Hepatocyte (in vitro differentiated cells): ENCODE data around the gene PES1. TPM values are rescaled to one million over a fixed set of nuclear protein-coding genes. Genes with fewer than 3 reads are reported as not detected.
"Not testable (repeated sequence)": the region's sequence is repeated elsewhere in the genome, so short reads cannot be mapped to it uniquely, and the experiment has no call there.

ENCODE experiments used
- DNase-seq: peaks from one replicate; pipeline ENCODE4 v3.0.0-alpha.2; 2016; ENCODE audit warnings: low spot score
- H2AFZ ChIP-seq: fragments of 200-600 bp; sonication (generic); 2 replicates; pipeline ENCODE4 v1.6.0; 2016; ENCODE audit warnings: antibody characterized with exemption, mild to moderate bottlenecking
- H3K27ac ChIP-seq: fragments of 200-600 bp; sonication (generic); 2 replicates; pipeline ENCODE4 v1.5.1; 2016; ENCODE audit warnings: mild to moderate bottlenecking
- H3K27me3 ChIP-seq: fragments of 200-600 bp; sonication (generic); 2 replicates; pipeline ENCODE4 v1.6.1; 2016
- H3K36me3 ChIP-seq: fragments of 200-600 bp; sonication (generic); replicated peaks from 2 replicates; pipeline ENCODE4 v1.5.1; 2016; ENCODE audit warnings: low read depth; ENCODE audit not compliant: insufficient read depth
- H3K4me1 ChIP-seq: fragments of 200-600 bp; sonication (generic); 2 replicates; pipeline ENCODE4 v1.5.1; 2016; ENCODE audit warnings: mild to moderate bottlenecking, moderate library complexity; ENCODE audit not compliant: insufficient read depth
- H3K4me2 ChIP-seq: fragments of 200-600 bp; sonication (generic); 2 replicates; pipeline ENCODE4 v1.6.0; 2016
- H3K4me3 ChIP-seq: fragments of 200-600 bp; sonication (generic); 2 replicates; pipeline ENCODE4 v1.5.1; 2016; ENCODE audit warnings: mild to moderate bottlenecking
- H3K79me2 ChIP-seq: fragments of 200-600 bp; sonication (generic); 2 replicates; pipeline ENCODE4 v1.6.0; 2017; ENCODE audit warnings: mild to moderate bottlenecking
- H3K9me2 ChIP-seq: fragments of 200-600 bp; sonication (generic); replicated peaks from 2 replicates; pipeline ENCODE4 v1.6.0; 2017; ENCODE audit warnings: mild to moderate bottlenecking; ENCODE audit not compliant: insufficient read depth
- H3K9me3 ChIP-seq: fragments of 200-600 bp; sonication (generic); 2 replicates; pipeline ENCODE4 v1.5.1; 2016; ENCODE audit warnings: low read depth, mild to moderate bottlenecking
- H4K20me1 ChIP-seq: fragments of 200-600 bp; sonication (generic); 2 replicates; pipeline ENCODE4 v1.6.0; 2016; ENCODE audit warnings: mild to moderate bottlenecking; ENCODE audit not compliant: insufficient read depth, poor library complexity, severe bottlenecking
- EZH2 ChIP-seq: fragments of 200-600 bp; sonication (generic); IDR thresholded peaks from 2 replicates; pipeline ENCODE4 v1.6.1; 2016; ENCODE audit warnings: antibody characterized with exemption, mild to moderate bottlenecking, borderline replicate concordance
- EZH2phosphoT487 ChIP-seq: fragments of 200-600 bp; sonication (generic); IDR thresholded peaks from one replicate; pipeline ENCODE4 v1.6.1; 2018; ENCODE audit warnings: antibody characterized with exemption, mild to moderate bottlenecking, low read depth, moderate library complexity; ENCODE audit not compliant: unreplicated experiment, severe bottlenecking
- WGBS: methylation state at CpG from one replicate; pipeline ENCODE4 v1.1.6; 2016; ENCODE audit warnings: low lambda C conversion rate; ENCODE audit errors: missing lambda C conversion rate; 5-methylcytosine and 5-hydroxymethylcytosine counted together
- polyA plus RNA-seq: library from polyadenylated mRNA; unstranded; fragments of >200 nt; fragmentation: Nextera tagmentation; extraction: Ambion mirVana; gene quantifications from 2 replicates; pipeline ENCODE4 v1.2.1, GENCODE V29; 2016
- total RNA-seq: library from RNA; depleted of rRNA; stranded (reverse); fragments of >200 nt; gene quantifications from 2 replicates; pipeline ENCODE4 v1.2.3, GENCODE V29; 2014
- TF ChIP-seq, protein P1 (sequence below): fragments of 200-600 bp; sonication (generic); IDR thresholded peaks from 2 replicates; pipeline ENCODE4 v1.5.1; 2016; ENCODE audit warnings: antibody characterized with exemption, mild to moderate bottlenecking; ENCODE audit not compliant: poor library complexity

The PES1 gene
- total and polyA plus RNA-seq, 2 experiments from 2014 or later = 42.4 to 59.5 TPM

GRCh38 chr22:30600921-30601320 is 9.2 kb upstream of the PES1 start:
- no peak for TF ChIP-seq EZH2phosphoT487
- TF ChIP-seq, protein P1, sequence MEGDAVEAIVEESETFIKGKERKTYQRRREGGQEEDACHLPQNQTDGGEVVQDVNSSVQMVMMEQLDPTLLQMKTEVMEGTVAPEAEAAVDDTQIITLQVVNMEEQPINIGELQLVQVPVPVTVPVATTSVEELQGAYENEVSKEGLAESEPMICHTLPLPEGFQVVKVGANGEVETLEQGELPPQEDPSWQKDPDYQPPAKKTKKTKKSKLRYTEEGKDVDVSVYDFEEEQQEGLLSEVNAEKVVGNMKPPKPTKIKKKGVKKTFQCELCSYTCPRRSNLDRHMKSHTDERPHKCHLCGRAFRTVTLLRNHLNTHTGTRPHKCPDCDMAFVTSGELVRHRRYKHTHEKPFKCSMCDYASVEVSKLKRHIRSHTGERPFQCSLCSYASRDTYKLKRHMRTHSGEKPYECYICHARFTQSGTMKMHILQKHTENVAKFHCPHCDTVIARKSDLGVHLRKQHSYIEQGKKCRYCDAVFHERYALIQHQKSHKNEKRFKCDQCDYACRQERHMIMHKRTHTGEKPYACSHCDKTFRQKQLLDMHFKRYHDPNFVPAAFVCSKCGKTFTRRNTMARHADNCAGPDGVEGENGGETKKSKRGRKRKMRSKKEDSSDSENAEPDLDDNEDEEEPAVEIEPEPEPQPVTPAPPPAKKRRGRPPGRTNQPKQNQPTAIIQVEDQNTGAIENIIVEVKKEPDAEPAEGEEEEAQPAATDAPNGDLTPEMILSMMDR = no peak
- no peak for TF ChIP-seq EZH2
- no peaks in the 10 kb centered on the region for H3K9me3 ChIP-seq
- H3K27me3 ChIP-seq = no peaks in the 10 kb centered on the region
- 69% methylated on average over 3 of the region's 3 CpGs for WGBS
- H4K20me1 ChIP-seq = no peaks in the 10 kb centered on the region
- no peak for DNase-seq
- no peaks in the 10 kb centered on the region for H3K36me3 ChIP-seq
- H3K9me2 ChIP-seq = no peaks in the 10 kb centered on the region
- no peak overlapping the region for H2AFZ ChIP-seq
- no peak overlapping the region for H3K4me3 ChIP-seq
- H3K79me2 ChIP-seq = no peaks in the 10 kb centered on the region
- no peak overlapping the region for H3K4me2 ChIP-seq
- H3K27ac ChIP-seq = no peak overlapping the region
- peaks cover 5% of the 10 kb centered on the region for H3K4me1 ChIP-seq

DNA sequence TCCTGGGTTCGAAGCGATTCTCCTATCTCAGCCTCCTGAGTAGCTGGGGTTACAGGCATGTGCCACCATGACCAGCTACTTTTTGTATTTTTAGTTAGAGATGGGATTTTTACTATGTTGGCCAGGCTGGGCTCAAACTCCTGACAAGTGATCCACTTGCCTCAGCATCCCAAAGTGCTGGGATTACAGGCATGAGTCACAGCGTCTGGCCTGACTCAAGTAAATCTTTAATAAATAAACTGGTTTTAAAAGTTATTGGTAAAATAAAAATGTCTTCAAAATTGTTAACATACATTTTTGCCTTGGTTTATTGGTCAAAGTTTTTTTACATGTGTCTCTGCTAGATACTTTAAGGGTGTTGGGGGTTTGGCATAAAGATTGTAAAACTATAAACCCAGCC is 7.3 kb upstream of the PES1 start:
- no peak overlapping the region for H3K27ac ChIP-seq
- no peak overlapping the region for H3K4me2 ChIP-seq
- no peaks in the 10 kb centered on the region for H3K27me3 ChIP-seq
- no peak overlapping the region for H2AFZ ChIP-seq
- H3K9me3 ChIP-seq = no peaks in the 10 kb centered on the region
- no peaks in the 10 kb centered on the region for H4K20me1 ChIP-seq
- no peaks in the 10 kb centered on the region for H3K79me2 ChIP-seq
- no peaks in the 10 kb centered on the region for H3K9me2 ChIP-seq
- no peaks in the 10 kb centered on the region for H3K36me3 ChIP-seq
- 81% methylated on average over 3 of the region's 3 CpGs for WGBS
- no peak overlapping the region for H3K4me3 ChIP-seq
- peaks cover 3% of the 10 kb centered on the region for H3K4me1 ChIP-seq
- TF ChIP-seq EZH2phosphoT487 (no peak), EZH2 (no peak)
- TF ChIP-seq, protein P1 = no peak
- DNase-seq = no peak

- H3K27me3 ChIP-seq = no peaks in the 10 kb centered on the region
- no peak overlapping the region for H3K4me3 ChIP-seq
- H3K4me1 ChIP-seq = peaks cover 3% of the 10 kb centered on the region
- no peaks in the 10 kb centered on the region for H3K9me3 ChIP-seq
- no peaks in the 10 kb centered on the region for H3K9me2 ChIP-seq
- TF ChIP-seq EZH2phosphoT487 (no peak), EZH2 (no peak)
- TF ChIP-seq, protein P1 = no peak
- H4K20me1 ChIP-seq = no peaks in the 10 kb centered on the region
- WGBS = 89% methylated on average over 29 of the region's 29 CpGs
- H3K36me3 ChIP-seq = no peaks in the 10 kb centered on the region
- no peak overlapping the region for H2AFZ ChIP-seq
- H3K4me2 ChIP-seq = no peak overlapping the region
- no peaks in the 10 kb centered on the region for H3K79me2 ChIP-seq
- H3K27ac ChIP-seq = no peak overlapping the region
- no peak for DNase-seq
These were observed 5.2 kb upstream of the PES1 start for GRCh38 chr22:30596886-30597285.

GRCh38 chr22:30596199-30596598 is 4.5 kb upstream of the PES1 start:
- H3K4me2 ChIP-seq = no peak overlapping the region
- WGBS = 59% methylated on average over 2 of the region's 2 CpGs
- no peak overlapping the region for H2AFZ ChIP-seq
- no peaks in the 10 kb centered on the region for H3K27me3 ChIP-seq
- H3K79me2 ChIP-seq = peaks cover 4% of the 10 kb centered on the region
- H3K27ac ChIP-seq = no peak overlapping the region
- no peaks in the 10 kb centered on the region for H4K20me1 ChIP-seq
- TF ChIP-seq, protein P1 = no peak
- no peak for TF ChIP-seq EZH2phosphoT487
- TF ChIP-seq EZH2 = no peak
- no peak overlapping the region for H3K4me3 ChIP-seq
- peaks cover 3% of the 10 kb centered on the region for H3K4me1 ChIP-seq
- H3K36me3 ChIP-seq = no peaks in the 10 kb centered on the region
- no peaks in the 10 kb centered on the region for H3K9me2 ChIP-seq
- no peak for DNase-seq
- no peaks in the 10 kb centered on the region for H3K9me3 ChIP-seq

DNA sequence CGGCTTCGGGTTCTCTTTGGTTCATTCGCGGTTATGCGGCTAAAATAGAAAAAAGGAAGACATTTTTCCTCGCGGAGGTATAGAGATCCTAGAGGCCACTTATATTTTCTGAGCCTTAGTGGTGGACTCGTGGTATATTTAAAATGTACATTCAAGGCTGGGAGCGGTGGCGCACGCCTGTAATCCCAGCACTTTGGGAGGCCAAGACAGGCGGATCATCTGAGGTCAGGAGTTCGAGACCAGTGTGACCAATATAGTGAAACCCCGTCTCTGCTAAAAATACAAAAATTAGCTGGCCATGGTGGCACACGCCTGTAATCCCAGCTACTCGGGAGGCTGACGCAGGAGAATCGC is 627 bp upstream of the PES1 start:
- WGBS = 48% methylated on average over 18 of the region's 18 CpGs

More for the DNA sequence above, 627 bp upstream of the PES1 start:
- Histone ChIP-seq H3K4me2 (peak overlapping the region; percentile 65), H3K4me1 (peaks cover 11% of the 10 kb centered on the region), H3K79me2 (peaks cover 20% of the 10 kb centered on the region)
- DNase-seq, H3K27ac ChIP-seq, H4K20me1 ChIP-seq, H2AFZ ChIP-seq, H3K36me3 ChIP-seq, H3K9me3 ChIP-seq, H3K27me3 ChIP-seq, H3K4me3 ChIP-seq, H3K9me2 ChIP-seq: not testable (repeated sequence)
